HEK293 (cell line): Measurements from ENCODE around the gene PCDHAC1.

ENCODE experiments used
- CTCF ChIP-seq: fragments of 450-650 bp; formaldehyde crosslinking; IDR thresholded peaks from 2 replicates; pipeline ENCODE4 v1.5.1; 2016; ENCODE audit warnings: missing biosample characterization, missing genetic modification characterization
- PRDM2 ChIP-seq: fragments of 450-650 bp; formaldehyde crosslinking; IDR thresholded peaks from 2 replicates; pipeline ENCODE4 v1.5.1; 2016; ENCODE audit warnings: missing biosample characterization, missing genetic modification characterization, borderline replicate concordance
- REPIN1 ChIP-seq: fragments of 450-650 bp; formaldehyde crosslinking; IDR thresholded peaks from 2 replicates; pipeline ENCODE4 v1.5.1; 2017; ENCODE audit warnings: missing biosample characterization, missing genetic modification characterization, low read depth
- SETDB1 ChIP-seq: IDR thresholded peaks from one replicate; pipeline ENCODE4 v1.6.1; 2017; ENCODE audit warnings: mild to moderate bottlenecking, low read length, moderate library complexity, mixed read lengths; ENCODE audit not compliant: insufficient read length
- ZBTB11 ChIP-seq: fragments of 450-650 bp; formaldehyde crosslinking; conservative IDR thresholded peaks from 2 replicates; pipeline ENCODE4 v1.5.1; 2016; ENCODE audit warnings: low read depth, missing biosample characterization, missing genetic modification characterization
- ZNF138 ChIP-seq: fragments of 450-650 bp; formaldehyde crosslinking; IDR thresholded peaks from 2 replicates; pipeline ENCODE4 v1.5.1; 2016; ENCODE audit warnings: missing biosample characterization, missing genetic modification characterization, borderline replicate concordance
- ZNF140 ChIP-seq: fragments of 450-650 bp; formaldehyde crosslinking; IDR thresholded peaks from 2 replicates; pipeline ENCODE4 v1.5.1; 2016; ENCODE audit warnings: missing biosample characterization, missing genetic modification characterization
- ZNF274 ChIP-seq, 2 experiments: fragments of 200-500 bp in 1 of 2; fragments of 450-650 bp in 1 of 2; sonication (Bioruptor generic) in 1 of 2; formaldehyde crosslinking in 1 of 2; IDR thresholded peaks; 2 replicates each; pipeline versions ENCODE4 v1.5.1 to v1.6.1; 2014 to 2016; ENCODE audit warnings: borderline replicate concordance in 1 of 2, inconsistent platforms in 1 of 2, low read length in 1 of 2, missing biosample characterization in 1 of 2, missing genetic modification characterization in 1 of 2
- ZNF423 ChIP-seq: fragments of 450-650 bp; formaldehyde crosslinking; IDR thresholded peaks from 2 replicates; pipeline ENCODE4 v1.5.1; 2016; ENCODE audit warnings: missing biosample characterization, missing genetic modification characterization
- ZNF544 ChIP-seq: fragments of 450-650 bp; formaldehyde crosslinking; IDR thresholded peaks from 2 replicates; pipeline ENCODE4 v1.5.0; 2017; ENCODE audit warnings: missing biosample characterization, missing genetic modification characterization
- ZNF658 ChIP-seq: fragments of 450-650 bp; formaldehyde crosslinking; IDR thresholded peaks from 2 replicates; pipeline ENCODE4; 2016; ENCODE audit warnings: missing biosample characterization, missing genetic modification characterization
- ZSCAN5A ChIP-seq: fragments of 450-650 bp; formaldehyde crosslinking; IDR thresholded peaks from 2 replicates; pipeline ENCODE4 v1.5.1; 2016; ENCODE audit warnings: missing biosample characterization, missing genetic modification characterization
- TF ChIP-seq, protein P1 (sequence below): fragments of 450-650 bp; formaldehyde crosslinking; IDR thresholded peaks from 2 replicates; pipeline ENCODE4 v1.5.1; 2017; ENCODE audit warnings: missing biosample characterization, missing genetic modification characterization
- TF ChIP-seq, protein P2 (sequence below): fragments of 450-650 bp; formaldehyde crosslinking; IDR thresholded peaks from 2 replicates; pipeline ENCODE4 v1.5.1; 2017; ENCODE audit warnings: missing biosample characterization, missing genetic modification characterization

DNA sequence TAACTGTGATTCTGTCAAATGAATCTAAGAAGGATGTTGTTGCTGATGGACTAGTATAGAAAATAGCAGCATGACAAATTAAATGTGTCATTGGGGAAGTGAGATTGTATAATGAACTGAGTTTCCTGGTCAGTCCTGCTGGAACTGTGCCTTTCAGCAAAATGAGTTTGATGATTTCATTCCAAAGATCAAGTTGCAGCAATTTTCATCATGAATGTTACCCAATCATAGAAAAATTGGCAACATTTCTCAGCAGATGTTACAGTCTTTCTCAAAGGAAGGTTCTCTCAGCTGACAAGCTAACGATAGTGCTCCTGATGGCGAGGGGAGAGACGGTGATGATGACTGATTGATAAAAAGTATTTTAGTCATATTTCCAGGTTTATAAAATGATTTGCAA, 50.9 kb downstream of the PCDHAC1 start:
- no peak for TF ChIP-seq ZNF138
- no peak for TF ChIP-seq ZNF544 (tag by site-specific recombination)
- no peak for TF ChIP-seq CTCF (tag by site-specific recombination)
- TF ChIP-seq ZNF274 (IDR thresholded peaks at IDR 0.05; ENCODE audit: low read length): no peak
- no peak for TF ChIP-seq ZNF274 (tag by site-specific recombination; IDR thresholded peaks at IDR 0.05; ENCODE audit: borderline replicate concordance)
- no peak for TF ChIP-seq ZBTB11 (tag by site-specific recombination)
- TF ChIP-seq ZNF423 (tag by site-specific recombination): no peak
- TF ChIP-seq, protein P1, sequence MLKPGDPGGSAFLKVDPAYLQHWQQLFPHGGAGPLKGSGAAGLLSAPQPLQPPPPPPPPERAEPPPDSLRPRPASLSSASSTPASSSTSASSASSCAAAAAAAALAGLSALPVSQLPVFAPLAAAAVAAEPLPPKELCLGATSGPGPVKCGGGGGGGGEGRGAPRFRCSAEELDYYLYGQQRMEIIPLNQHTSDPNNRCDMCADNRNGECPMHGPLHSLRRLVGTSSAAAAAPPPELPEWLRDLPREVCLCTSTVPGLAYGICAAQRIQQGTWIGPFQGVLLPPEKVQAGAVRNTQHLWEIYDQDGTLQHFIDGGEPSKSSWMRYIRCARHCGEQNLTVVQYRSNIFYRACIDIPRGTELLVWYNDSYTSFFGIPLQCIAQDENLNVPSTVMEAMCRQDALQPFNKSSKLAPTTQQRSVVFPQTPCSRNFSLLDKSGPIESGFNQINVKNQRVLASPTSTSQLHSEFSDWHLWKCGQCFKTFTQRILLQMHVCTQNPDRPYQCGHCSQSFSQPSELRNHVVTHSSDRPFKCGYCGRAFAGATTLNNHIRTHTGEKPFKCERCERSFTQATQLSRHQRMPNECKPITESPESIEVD (tag by site-specific recombination): no peak
- TF ChIP-seq ZNF658 (tag by site-specific recombination): no peak
- no peak for TF ChIP-seq ZNF140 (tag by site-specific recombination)
- no peak for TF ChIP-seq ZSCAN5A
- no peak for TF ChIP-seq SETDB1
- TF ChIP-seq, protein P2, sequence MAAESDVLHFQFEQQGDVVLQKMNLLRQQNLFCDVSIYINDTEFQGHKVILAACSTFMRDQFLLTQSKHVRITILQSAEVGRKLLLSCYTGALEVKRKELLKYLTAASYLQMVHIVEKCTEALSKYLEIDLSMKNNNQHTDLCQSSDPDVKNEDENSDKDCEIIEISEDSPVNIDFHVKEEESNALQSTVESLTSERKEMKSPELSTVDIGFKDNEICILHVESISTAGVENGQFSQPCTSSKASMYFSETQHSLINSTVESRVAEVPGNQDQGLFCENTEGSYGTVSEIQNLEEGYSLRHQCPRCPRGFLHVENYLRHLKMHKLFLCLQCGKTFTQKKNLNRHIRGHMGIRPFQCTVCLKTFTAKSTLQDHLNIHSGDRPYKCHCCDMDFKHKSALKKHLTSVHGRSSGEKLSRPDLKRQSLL: no peak
- no peak for TF ChIP-seq REPIN1 (tag by site-specific recombination)
- TF ChIP-seq PRDM2 (tag by site-specific recombination): no peak
